Keratinocyte (primary cell): ENCODE measurements around the gene TBCE. TPM values are rescaled to one million over a fixed set of nuclear protein-coding genes. Genes with fewer than 3 reads are reported as not detected.

Experiments
- DNase-seq: peaks from one replicate; pipeline ENCODE4 v3.0.0-alpha.2; 2011; ENCODE audit warnings: low read depth, missing footprints, low spot score
- FAIRE-seq: peaks from 2 replicates; lab custom pipeline; 2011; peaks lifted over from hg19 to GRCh38; lab: Jason Lieb, UNC
- H2AFZ ChIP-seq: 2 replicates; pipeline ENCODE4 v1.6.0; 2012; ENCODE audit warnings: low read length, control low read depth, inconsistent platforms; ENCODE audit not compliant: control insufficient read depth
- H3K27ac ChIP-seq: 2 replicates; pipeline ENCODE4 v1.5.1; 2011; ENCODE audit warnings: low read length; ENCODE audit not compliant: control insufficient read depth, insufficient read depth
- H3K27me3 ChIP-seq: 3 replicates; pipeline ENCODE4 v1.6.0; 2011; ENCODE audit warnings: low read length; ENCODE audit not compliant: control insufficient read depth, insufficient read depth; ENCODE audit errors: extremely low read depth
- H3K36me3 ChIP-seq, 2 experiments: 2 replicates in 1 of 2; 3 replicates in 1 of 2; pipeline ENCODE4 v1.5.1; 2011; ENCODE audit warnings: low read length in 2 of 2, mild to moderate bottlenecking in 1 of 2; ENCODE audit not compliant: control insufficient read depth in 2 of 2, insufficient read depth in 2 of 2; ENCODE audit errors: extremely low read depth in 1 of 2
- H3K4me1 ChIP-seq: 3 replicates; pipeline ENCODE4 v1.5.1; 2011; ENCODE audit warnings: low read length; ENCODE audit not compliant: control insufficient read depth, insufficient read depth; ENCODE audit errors: extremely low read depth
- H3K4me2 ChIP-seq: 3 replicates; pipeline ENCODE4 v1.6.0; 2011; ENCODE audit warnings: low read depth, low read length; ENCODE audit not compliant: control insufficient read depth, insufficient read depth; ENCODE audit errors: extremely low read depth
- H3K4me3 ChIP-seq, 3 experiments: fragments of 200-600 bp in 1 of 3; sonication (generic) in 1 of 3; 2 replicates in 2 of 3; 3 replicates in 1 of 3; pipeline ENCODE4 v1.5.1; 2011 to 2016; ENCODE audit warnings: low read length in 3 of 3, mild to moderate bottlenecking in 3 of 3, control low read depth in 2 of 3, inconsistent platforms in 1 of 3, low read depth in 1 of 3, mixed read lengths in 1 of 3, mixed run types in 1 of 3, moderate library complexity in 1 of 3; ENCODE audit not compliant: control insufficient read depth in 2 of 3, insufficient read depth in 2 of 3; ENCODE audit errors: extremely low read depth in 1 of 3
- H3K79me2 ChIP-seq: 2 replicates; pipeline ENCODE4 v1.6.0; 2012; ENCODE audit warnings: low read length; ENCODE audit not compliant: control insufficient read depth, insufficient read depth
- H3K9ac ChIP-seq: 3 replicates; pipeline ENCODE4 v1.6.0; 2011; ENCODE audit warnings: low read length; ENCODE audit not compliant: control insufficient read depth, insufficient read depth; ENCODE audit errors: extremely low read depth
- H3K9me1 ChIP-seq: 3 replicates; pipeline ENCODE4 v1.6.0; 2011; ENCODE audit warnings: low read length; ENCODE audit not compliant: control insufficient read depth, insufficient read depth; ENCODE audit errors: extremely low read depth
- H3K9me3 ChIP-seq: 2 replicates; pipeline ENCODE4 v1.5.1; 2012; ENCODE audit warnings: low read depth, low read length; ENCODE audit not compliant: control insufficient read depth
- H4K20me1 ChIP-seq: 3 replicates; pipeline ENCODE4 v1.6.0; 2011; ENCODE audit warnings: low read length; ENCODE audit not compliant: control insufficient read depth, insufficient read depth; ENCODE audit errors: extremely low read depth
- CTCF ChIP-seq, 3 experiments: IDR thresholded peaks in 1 of 3; conservative IDR thresholded peaks in 1 of 3; optimal IDR thresholded peaks in 1 of 3; 2 replicates in 2 of 3; 3 replicates in 1 of 3; pipeline versions ENCODE3 to v1.5.1; 2011; ENCODE audit warnings: low read length in 3 of 3, mild to moderate bottlenecking in 3 of 3, moderate library complexity in 2 of 3, control low read depth in 1 of 3, inconsistent platforms in 1 of 3; ENCODE audit not compliant: insufficient read depth in 2 of 3; ENCODE audit errors: extremely low read depth in 1 of 3
- EZH2 ChIP-seq: IDR thresholded peaks from one replicate; pipeline ENCODE4 v1.6.1; 2012; ENCODE audit warnings: inconsistent platforms, mild to moderate bottlenecking, low read length, moderate library complexity
- dilution Hi-C: fragments of 300-500 bp; cut with MboI; formaldehyde crosslinking; loops from one replicate; pipeline ENCODE4 v1.7.0; 2020; ENCODE audit warnings: low sequenced_read_pairs; ENCODE audit not compliant: extremely low pct_ligation_motif_present
- polyA plus RNA-seq, 5 experiments: library from polyadenylated mRNA; depleted of rRNA in 3 of 5; stranded (reverse) in 3 of 5; stranded (forward) in 1 of 5; unstranded in 1 of 5; fragments of >200 nt; gene quantifications; 1 replicate in 1 of 5; 2 replicates in 3 of 5; 3 replicates in 1 of 5; pipeline versions ENCODE4 v1.2.1 to v1.2.3, GENCODE V29; 2011 to 2012; ENCODE audit warnings: missing spikeins in 2 of 5, low read depth in 1 of 5, low replicate concordance in 1 of 5

Gene TBCE
- polyA plus RNA-seq, 1 donor (not counting 4 experiments of a cell fraction or from before 2014, with no cell fraction given) = 27.5 TPM

- dilution Hi-C loops = no loop called here
- peak overlapping the region; percentile 61 for H3K4me2 ChIP-seq
- H3K4me1 ChIP-seq = peaks cover 22% of the 10 kb centered on the region
- H3K36me3 ChIP-seq = no peaks in the 10 kb centered on the region
- no peak overlapping the region for H2AFZ ChIP-seq
- TF ChIP-seq CTCF (optimal IDR thresholded peaks at IDR 0.05 in 1 of 3, IDR thresholded peaks at IDR 0.05 in 1 of 3, conservative IDR thresholded peaks at IDR 0.05 in 1 of 3; ENCODE audit: extremely low read depth in 1 of 3, insufficient read depth in 2 of 3, low read length in 3 of 3) = no peak
- no peak for TF ChIP-seq EZH2
- peak overlapping the region in 1 of 3 experiments; percentile 24 for H3K4me3 ChIP-seq
- no peaks in the 10 kb centered on the region for H3K9me3 ChIP-seq
- no peaks in the 10 kb centered on the region for H4K20me1 ChIP-seq
- no peaks in the 10 kb centered on the region for H3K9me1 ChIP-seq
- FAIRE-seq (peak; percentile 94), DNase-seq (peak; percentile 63)
- peak overlapping the region; percentile 44 for H3K9ac ChIP-seq
- no peaks in the 10 kb centered on the region for H3K27me3 ChIP-seq
- H3K27ac ChIP-seq = peak overlapping the region; percentile 82
- peaks cover 16% of the 10 kb centered on the region for H3K79me2 ChIP-seq
Measured at GRCh38 chr1:235397733-235398132, 30.5 kb downstream of the TBCE start.

GRCh38 chr1:235399661-235400060, 32.4 kb downstream of the TBCE start:
- Histone ChIP-seq H3K4me2 (no peak overlapping the region), H3K9ac (no peak overlapping the region), H3K27me3 (no peaks in the 10 kb centered on the region), H3K27ac (no peak overlapping the region), H3K4me3 (no peak overlapping the region), H2AFZ (no peak overlapping the region), H4K20me1 (no peaks in the 10 kb centered on the region), H3K79me2 (peaks cover 18% of the 10 kb centered on the region), H3K36me3 (no peaks in the 10 kb centered on the region), H3K4me1 (peaks cover 31% of the 10 kb centered on the region), H3K9me3 (no peaks in the 10 kb centered on the region), H3K9me1 (no peaks in the 10 kb centered on the region)
- dilution Hi-C loops = no loop called here
- TF ChIP-seq CTCF (optimal IDR thresholded peaks at IDR 0.05 in 1 of 3, IDR thresholded peaks at IDR 0.05 in 1 of 3, conservative IDR thresholded peaks at IDR 0.05 in 1 of 3; ENCODE audit: extremely low read depth in 1 of 3, insufficient read depth in 2 of 3, low read length in 3 of 3) = no peak
- no peak for TF ChIP-seq EZH2
- FAIRE-seq (no peak), DNase-seq (no peak)
